WERI-Rb-1 (cell line): Measurements from ENCODE around the gene KBTBD6.

Experiments used
- DNase-seq: peaks from one replicate; pipeline ENCODE4 v3.0.0-alpha.2; 2020
- H3K27ac ChIP-seq: fragments of 250-450 bp; sonication (Bioruptor Pico); 2 replicates; pipeline ENCODE4 v1.5.1; 2020; ENCODE audit warnings: mild to moderate bottlenecking, moderate library complexity
- H3K27me3 ChIP-seq: fragments of 250-450 bp; sonication (Bioruptor Pico); 2 replicates; pipeline ENCODE4 v1.5.1; 2021; ENCODE audit warnings: mild to moderate bottlenecking, low read depth, moderate library complexity; ENCODE audit not compliant: insufficient read depth, severe bottlenecking
- H3K36me3 ChIP-seq: fragments of 250-450 bp; sonication (Bioruptor Pico); 2 replicates; pipeline ENCODE4 v1.5.1; 2020; ENCODE audit warnings: mild to moderate bottlenecking, moderate library complexity
- H3K4me3 ChIP-seq: 2 replicates; pipeline ENCODE4 v1.5.1; 2011; ENCODE audit warnings: low read depth, mild to moderate bottlenecking, control low read depth, low read length
- H3K9me3 ChIP-seq: fragments of 250-450 bp; sonication (Bioruptor Pico); 2 replicates; pipeline ENCODE4 v1.5.1; 2021; ENCODE audit warnings: mild to moderate bottlenecking, moderate library complexity; ENCODE audit not compliant: severe bottlenecking
- TF ChIP-seq, protein P1 (sequence below): IDR thresholded peaks from 2 replicates; pipeline ENCODE4 v1.5.1; 2011; ENCODE audit warnings: low read depth, mild to moderate bottlenecking, control low read depth, inconsistent platforms, low read length

Gene KBTBD6

DNA sequence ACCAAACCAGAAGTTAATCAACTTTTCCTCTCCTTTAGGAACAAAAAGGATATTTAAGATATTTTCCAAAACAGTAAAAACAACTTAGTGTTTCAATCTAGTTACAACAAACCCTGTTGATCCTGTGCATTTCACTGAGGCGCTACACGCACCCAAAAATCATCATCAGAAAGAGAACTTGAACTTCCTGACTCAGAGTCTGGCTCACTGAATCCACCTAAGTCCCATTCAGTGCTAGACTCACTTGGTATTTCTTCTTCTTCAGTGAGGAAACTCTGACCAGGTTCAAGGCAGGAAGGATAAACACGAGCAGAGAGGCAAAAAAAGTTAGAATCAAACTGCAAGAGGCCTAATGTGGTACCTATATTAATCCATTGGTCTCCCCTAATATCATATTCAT lies 2.2 kb downstream of the KBTBD6 start:
- DNase-seq: no peak
- no peaks in the 10 kb centered on the region for H3K9me3 ChIP-seq
- H3K36me3 ChIP-seq: no peaks in the 10 kb centered on the region
- no peak overlapping the region for H3K27ac ChIP-seq
- no peaks in the 10 kb centered on the region for H3K27me3 ChIP-seq
- TF ChIP-seq, protein P1, sequence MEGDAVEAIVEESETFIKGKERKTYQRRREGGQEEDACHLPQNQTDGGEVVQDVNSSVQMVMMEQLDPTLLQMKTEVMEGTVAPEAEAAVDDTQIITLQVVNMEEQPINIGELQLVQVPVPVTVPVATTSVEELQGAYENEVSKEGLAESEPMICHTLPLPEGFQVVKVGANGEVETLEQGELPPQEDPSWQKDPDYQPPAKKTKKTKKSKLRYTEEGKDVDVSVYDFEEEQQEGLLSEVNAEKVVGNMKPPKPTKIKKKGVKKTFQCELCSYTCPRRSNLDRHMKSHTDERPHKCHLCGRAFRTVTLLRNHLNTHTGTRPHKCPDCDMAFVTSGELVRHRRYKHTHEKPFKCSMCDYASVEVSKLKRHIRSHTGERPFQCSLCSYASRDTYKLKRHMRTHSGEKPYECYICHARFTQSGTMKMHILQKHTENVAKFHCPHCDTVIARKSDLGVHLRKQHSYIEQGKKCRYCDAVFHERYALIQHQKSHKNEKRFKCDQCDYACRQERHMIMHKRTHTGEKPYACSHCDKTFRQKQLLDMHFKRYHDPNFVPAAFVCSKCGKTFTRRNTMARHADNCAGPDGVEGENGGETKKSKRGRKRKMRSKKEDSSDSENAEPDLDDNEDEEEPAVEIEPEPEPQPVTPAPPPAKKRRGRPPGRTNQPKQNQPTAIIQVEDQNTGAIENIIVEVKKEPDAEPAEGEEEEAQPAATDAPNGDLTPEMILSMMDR: no peak
- H3K4me3 ChIP-seq: no peak overlapping the region

DNA sequence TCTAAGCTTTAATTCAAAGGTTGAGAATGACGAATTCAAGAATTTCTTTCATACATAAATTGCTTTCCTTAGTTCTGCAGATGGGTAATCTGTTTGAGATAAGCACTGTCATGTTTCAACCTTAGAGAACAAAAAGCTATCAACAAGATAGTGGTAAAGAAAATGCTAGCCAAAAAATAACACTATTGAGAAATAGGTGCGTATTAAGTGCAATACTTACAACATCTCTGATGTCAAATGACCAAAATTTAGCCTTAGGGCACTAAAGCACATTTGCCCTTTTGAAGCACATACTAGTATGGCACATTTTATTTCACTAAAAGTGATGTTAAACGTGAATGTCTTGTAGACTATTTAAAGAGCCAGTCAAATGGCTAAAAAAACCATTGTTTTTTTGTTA lies 4.9 kb downstream of the KBTBD6 start:
- no peaks in the 10 kb centered on the region for H3K9me3 ChIP-seq
- H3K27ac ChIP-seq: no peak overlapping the region
- no peaks in the 10 kb centered on the region for H3K36me3 ChIP-seq
- DNase-seq: no peak
- TF ChIP-seq, protein P1: no peak
- no peaks in the 10 kb centered on the region for H3K27me3 ChIP-seq
- no peak overlapping the region for H3K4me3 ChIP-seq

DNA sequence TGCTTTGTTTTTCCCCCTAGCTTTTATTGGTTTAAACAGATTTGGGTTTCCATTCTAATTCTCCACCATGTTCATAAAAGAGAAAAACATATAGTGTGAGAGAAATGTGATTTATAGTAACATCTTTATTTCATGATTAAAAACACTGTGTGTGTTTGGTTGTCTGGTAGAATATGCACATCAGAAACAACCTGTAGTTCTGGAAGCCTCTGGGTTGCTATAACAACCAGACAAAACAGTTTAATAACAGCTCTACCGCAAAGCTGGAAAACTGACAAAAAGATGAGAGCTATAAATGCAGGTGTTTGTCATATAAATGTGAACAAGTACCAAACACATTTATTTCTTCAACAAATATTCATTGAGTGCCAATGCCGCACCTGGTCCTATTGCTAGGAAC lies 9.8 kb downstream of the KBTBD6 start:
- TF ChIP-seq, protein P1: no peak
- Histone ChIP-seq H3K36me3 (no peaks in the 10 kb centered on the region), H3K27ac (no peak overlapping the region), H3K9me3 (no peaks in the 10 kb centered on the region), H3K4me3 (no peak overlapping the region), H3K27me3 (no peaks in the 10 kb centered on the region)
- DNase-seq: no peak

DNA sequence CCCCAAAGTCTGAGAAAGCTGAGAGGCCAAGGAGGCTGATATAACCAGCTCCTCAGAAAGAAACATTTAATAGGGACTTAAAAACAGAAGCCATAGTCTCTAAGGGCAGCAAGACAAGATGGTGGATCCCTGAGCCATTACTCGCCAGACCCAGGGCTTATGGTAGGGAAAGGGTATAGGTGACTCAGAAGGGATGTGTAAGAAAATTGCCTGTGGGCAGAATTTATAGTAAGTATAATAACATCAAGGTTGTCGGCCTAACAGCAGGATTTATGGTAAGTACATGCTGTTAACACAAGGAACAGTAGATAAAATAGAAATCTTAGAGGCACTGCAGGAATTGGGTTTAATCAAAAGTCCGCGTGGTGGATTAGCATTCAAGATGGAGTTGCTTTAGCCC lies 14.7 kb downstream of the KBTBD6 start:
- Histone ChIP-seq H3K27ac (no peak overlapping the region), H3K4me3 (no peak overlapping the region), H3K36me3 (no peaks in the 10 kb centered on the region), H3K27me3 (no peaks in the 10 kb centered on the region), H3K9me3 (no peaks in the 10 kb centered on the region)
- no peak for DNase-seq
- TF ChIP-seq, protein P1: no peak

DNA sequence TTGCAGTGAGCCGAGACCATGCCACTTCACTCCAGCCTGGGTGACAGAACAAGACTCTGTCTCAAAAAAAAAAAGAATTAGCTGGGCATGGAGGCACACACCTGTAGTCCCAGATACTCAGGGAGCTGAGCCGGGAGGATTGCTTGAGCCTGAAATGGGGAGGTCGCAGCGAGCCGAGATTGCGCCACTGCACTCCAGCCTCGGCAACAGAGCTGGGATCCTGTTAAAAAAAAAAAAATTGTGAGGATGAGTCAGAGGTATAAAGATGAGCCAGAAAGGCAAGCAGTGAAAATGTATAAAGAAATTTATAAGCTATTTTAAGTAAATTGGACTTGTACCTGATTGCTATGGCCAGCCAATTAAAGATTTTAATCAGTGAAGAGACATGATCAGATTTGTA lies 21.1 kb downstream of the KBTBD6 start:
- H3K4me3 ChIP-seq: no peak overlapping the region
- TF ChIP-seq, protein P1: no peak
- no peaks in the 10 kb centered on the region for H3K36me3 ChIP-seq
- DNase-seq: no peak
- no peaks in the 10 kb centered on the region for H3K9me3 ChIP-seq
- H3K27ac ChIP-seq: no peak overlapping the region
- no peaks in the 10 kb centered on the region for H3K27me3 ChIP-seq

DNA sequence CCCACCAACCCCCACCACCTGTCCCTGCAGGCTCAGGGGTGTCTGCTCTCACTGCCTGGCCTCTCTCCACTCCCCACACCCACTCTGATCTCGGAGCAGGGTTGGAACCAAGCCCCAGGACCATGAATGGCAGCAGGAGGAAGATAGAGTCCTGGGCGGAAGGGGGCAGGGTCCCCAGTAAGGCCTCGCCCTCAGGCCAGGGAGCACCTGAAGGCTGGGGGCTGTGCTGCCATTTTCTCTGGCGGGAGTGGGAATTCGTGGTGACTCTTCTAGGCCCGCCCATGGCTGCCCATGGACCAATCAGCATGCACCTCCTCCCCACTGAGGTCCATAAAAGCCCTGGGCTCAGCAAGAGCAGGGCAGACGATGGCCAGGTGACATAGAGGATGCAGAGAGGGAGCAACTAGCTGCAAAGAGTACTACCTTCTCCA lies 25.0 kb downstream of the KBTBD6 start:
- DNase-seq: no peak
- Histone ChIP-seq H3K27ac (no peak overlapping the region), H3K27me3 (no peaks in the 10 kb centered on the region), H3K4me3 (no peak overlapping the region), H3K36me3 (no peaks in the 10 kb centered on the region), H3K9me3 (no peaks in the 10 kb centered on the region)
- TF ChIP-seq, protein P1: no peak
